Measurements from ENCODE around the gene OOEP.

The OOEP gene

DNA sequence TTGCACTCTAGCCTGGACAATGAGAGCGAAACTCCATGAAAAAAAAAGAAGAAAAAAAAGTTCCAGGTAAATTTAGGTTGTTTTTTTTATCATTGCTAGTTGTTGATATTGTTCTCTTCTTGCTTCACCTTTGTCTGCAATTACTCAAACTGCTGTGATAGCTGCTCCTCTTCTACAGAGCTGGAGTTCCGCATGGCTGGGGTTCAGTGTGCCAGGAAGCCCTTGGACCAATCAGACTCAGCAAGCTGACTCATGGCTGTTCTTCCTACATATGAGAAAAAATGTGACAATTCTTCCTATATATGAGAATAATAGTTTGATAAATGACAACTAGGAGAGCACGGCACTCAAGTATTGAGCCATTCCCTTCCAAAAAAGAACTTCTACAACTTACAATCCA lies 44.0 kb downstream of the OOEP start:
- Histone ChIP-seq H3K36me3 (ENCODE audit: control insufficient read depth, insufficient read depth, low read length) (no peaks in the 10 kb centered on the region), H3K4me1 (ENCODE audit: control insufficient read depth, insufficient read depth, low read length) (no peaks in the 10 kb centered on the region), H3K27me3 (ENCODE audit: control insufficient read depth, insufficient read depth, low read length) (no peaks in the 10 kb centered on the region), H3K9ac (ENCODE audit: low read length) (no peak overlapping the region), H3K9me3 (ENCODE audit: control insufficient read depth, low read length) (no peaks in the 10 kb centered on the region), H3K4me3 (ENCODE audit: low read length) (no peak overlapping the region)

DNA sequence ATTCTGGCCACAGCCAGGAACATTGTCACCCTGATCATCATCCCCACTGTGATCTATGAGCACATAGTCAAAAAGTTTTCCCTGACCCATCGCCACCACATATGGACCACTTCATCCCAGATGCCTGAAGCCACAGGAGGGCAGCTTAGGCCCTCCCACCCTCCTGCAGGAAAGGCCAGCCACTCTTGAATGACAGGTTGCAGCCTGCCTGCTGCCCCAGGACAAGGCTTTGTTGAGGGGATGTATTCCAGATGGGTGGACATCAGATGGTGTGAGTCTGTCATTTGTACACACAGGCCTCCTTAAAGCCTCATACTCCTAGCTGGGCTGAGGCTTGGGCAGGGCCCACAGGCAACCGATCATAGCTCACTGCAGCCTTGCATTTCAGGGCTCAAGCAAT lies 46.4 kb downstream of the OOEP start:
- no peaks in the 10 kb centered on the region for H3K27me3 ChIP-seq (ENCODE audit: control insufficient read depth, insufficient read depth, low read length)
- no peaks in the 10 kb centered on the region for H3K36me3 ChIP-seq (ENCODE audit: control insufficient read depth, insufficient read depth, low read length)
- no peaks in the 10 kb centered on the region for H3K9me3 ChIP-seq (ENCODE audit: control insufficient read depth, low read length)
- H3K9ac ChIP-seq (ENCODE audit: low read length), result no peak overlapping the region
- no peak overlapping the region for H3K4me3 ChIP-seq (ENCODE audit: low read length)
- no peaks in the 10 kb centered on the region for H3K4me1 ChIP-seq (ENCODE audit: control insufficient read depth, insufficient read depth, low read length)

Measured in mucosa of stomach (tissue), 1 donor.